ENCODE data around the gene TMC8.

- TF ChIP-seq CTCF (IDR thresholded peaks at IDR 0.05) (no peak), POLR2A (IDR thresholded peaks at IDR 0.05) (no peak)
These were observed 21.1 kb upstream of the TMC8 start for GRCh38 chr17:78109489-78109761.

All from adrenal gland (tissue), 5 donors.